Measurements from ENCODE around the gene ECE1.

The ECE1 gene

GRCh38 chr1:21280482-21280881, 9.8 kb downstream of the ECE1 start:
- no peak for TF ChIP-seq CTCF (IDR thresholded peaks at IDR 0.05; ENCODE audit: borderline replicate concordance, insufficient read depth, low read depth, low read length)

GRCh38 chr1:21280011-21280471, 10.2 kb downstream of the ECE1 start:
- H3K4me3 ChIP-seq (ENCODE audit: low read depth, low read length) = no peak overlapping the region
- no peak for TF ChIP-seq CTCF (IDR thresholded peaks at IDR 0.05; ENCODE audit: borderline replicate concordance, insufficient read depth, low read depth, low read length)

More at GRCh38 chr1:21280482-21280881, 9.8 kb downstream of the ECE1 start:
- H3K4me3 ChIP-seq (ENCODE audit: low read depth, low read length) = no peak overlapping the region

GRCh38 chr1:21278860-21279845, 11.1 kb downstream of the ECE1 start:
- TF ChIP-seq CTCF (IDR thresholded peaks at IDR 0.05; ENCODE audit: borderline replicate concordance, insufficient read depth, low read depth, low read length) = no peak
- no peak overlapping the region for H3K4me3 ChIP-seq (ENCODE audit: low read depth, low read length)

- no peak overlapping the region for H3K4me3 ChIP-seq (ENCODE audit: low read depth, low read length)
- no peak for TF ChIP-seq CTCF (IDR thresholded peaks at IDR 0.05; ENCODE audit: borderline replicate concordance, insufficient read depth, low read depth, low read length)
These were observed 11.9 kb downstream of the ECE1 start for GRCh38 chr1:21278208-21278859.

- no peak for TF ChIP-seq CTCF (IDR thresholded peaks at IDR 0.05; ENCODE audit: borderline replicate concordance, insufficient read depth, low read depth, low read length)
- H3K4me3 ChIP-seq (ENCODE audit: low read depth, low read length) = no peak overlapping the region
These were observed 13.1 kb downstream of the ECE1 start for GRCh38 chr1:21277180-21277579.

GRCh38 chr1:21272540-21272939, 17.7 kb downstream of the ECE1 start:
- no peak overlapping the region for H3K4me3 ChIP-seq (ENCODE audit: low read depth, low read length)
- no peak for TF ChIP-seq CTCF (IDR thresholded peaks at IDR 0.05; ENCODE audit: borderline replicate concordance, insufficient read depth, low read depth, low read length)

Data from GM12875 (cell line).